Prostate gland (tissue), 2 donors: ENCODE measurements around the gene PEX7.

ENCODE experiments used
- CTCF ChIP-seq, 4 experiments: fragments of 200-600 bp in 2 of 4; fragments of 450-650 bp in 2 of 4; sonication (generic) in 2 of 4; IDR thresholded peaks; 1 replicate in 3 of 4; 2 replicates in 1 of 4; pipeline ENCODE4 v1.5.1; 2016 to 2019; ENCODE audit warnings: antibody characterized with exemption in 4 of 4, mild to moderate bottlenecking in 2 of 4, moderate library complexity in 2 of 4
- POLR2A ChIP-seq: fragments of 450-650 bp; IDR thresholded peaks from one replicate; pipeline ENCODE4 v1.6.1; 2016; ENCODE audit warnings: antibody characterized with exemption, mild to moderate bottlenecking
- POLR2AphosphoS5 ChIP-seq: sonication (generic); formaldehyde crosslinking; IDR thresholded peaks from one replicate; pipeline ENCODE4 v1.6.1; 2017; ENCODE audit warnings: antibody characterized with exemption

DNA sequence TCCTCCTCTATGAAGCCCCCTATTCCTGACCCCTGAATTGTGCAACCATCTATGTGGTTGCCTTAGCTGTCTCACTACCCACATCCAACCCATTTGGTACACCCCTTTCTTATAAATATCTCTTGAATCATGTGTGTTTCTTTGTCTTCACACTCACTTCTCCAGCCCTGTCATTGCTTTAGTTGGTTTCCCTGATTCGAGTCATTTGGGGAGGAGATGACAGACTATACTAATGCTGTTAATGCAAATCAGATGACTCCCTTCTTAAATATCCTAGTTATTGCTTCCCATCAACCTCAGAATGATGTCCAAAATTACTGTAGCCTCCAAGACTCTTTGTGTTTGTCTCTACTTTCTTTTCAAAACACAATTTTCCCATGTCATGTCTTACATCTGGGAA lies 122.7 kb downstream of the PEX7 start:
- TF ChIP-seq CTCF (IDR thresholded peaks at IDR 0.05) (no peak), POLR2AphosphoS5 (no peak), POLR2A (no peak)
